Neural cell (in vitro differentiated cells): ENCODE measurements around the gene NAGLU. TPM values are rescaled to one million over a fixed set of nuclear protein-coding genes. Genes with fewer than 3 reads are reported as not detected.
"Not testable (repeated sequence)": the region's sequence is repeated elsewhere in the genome, so short reads cannot be mapped to it uniquely, and the experiment has no call there.

Experiments used
- H2AFZ ChIP-seq: fragments of 200-600, 300-800 bp; sonication (generic), shearing (Covaris generic); 2 replicates; pipeline ENCODE4 v1.6.0; 2014; ENCODE audit warnings: low read depth, mild to moderate bottlenecking, antibody characterized with exemption, low read length, moderate library complexity
- H3F3A ChIP-seq: fragments of 200-600 bp; shearing (Covaris generic); 2 replicates; pipeline ENCODE4 v1.6.1; 2016; ENCODE audit warnings: mild to moderate bottlenecking, moderate library complexity, mixed read lengths, antibody characterized with exemption, low read length; ENCODE audit not compliant: insufficient read depth, poor library complexity, severe bottlenecking
- H3K27ac ChIP-seq: fragments of 200-600, 300-800 bp; sonication (generic), shearing (Covaris generic); 2 replicates; pipeline ENCODE4 v1.5.1; 2014; ENCODE audit warnings: mild to moderate bottlenecking, low read length, moderate library complexity
- H3K27me3 ChIP-seq: fragments of 300-800, 200-600 bp; sonication (generic), shearing (Covaris generic); 2 replicates; pipeline ENCODE4 v1.6.0; 2014; ENCODE audit warnings: mild to moderate bottlenecking, low read depth, low read length, moderate library complexity; ENCODE audit not compliant: insufficient read depth
- H3K36me3 ChIP-seq: fragments of 300-800, 200-600 bp; sonication (generic), shearing (Covaris generic); 2 replicates; pipeline ENCODE4 v1.5.1; 2014; ENCODE audit warnings: mild to moderate bottlenecking, antibody characterized with exemption, low read length, moderate library complexity; ENCODE audit not compliant: insufficient read depth
- H3K4me2 ChIP-seq: fragments of 300-800, 200-600 bp; sonication (generic), shearing (Covaris generic); 2 replicates; pipeline ENCODE4 v1.6.0; 2014; ENCODE audit warnings: mild to moderate bottlenecking, low read length
- H3K4me3 ChIP-seq: fragments of 300-800, 200-600 bp; sonication (generic), shearing (Covaris generic); 2 replicates; pipeline ENCODE4 v1.5.1; 2014; ENCODE audit warnings: mild to moderate bottlenecking, low read length, moderate library complexity
- H3K79me2 ChIP-seq: fragments of 200-600 bp; shearing (Covaris generic); replicated peaks from 2 replicates; pipeline ENCODE4 v1.6.0; 2014; ENCODE audit warnings: mild to moderate bottlenecking, low read length, moderate library complexity; ENCODE audit not compliant: insufficient read depth
- H3K9ac ChIP-seq: fragments of 300-800, 200-600 bp; sonication (generic), shearing (Covaris generic); 2 replicates; pipeline ENCODE4 v1.6.1; 2016; ENCODE audit warnings: mild to moderate bottlenecking, low read length, mixed read lengths
- H3K9me2 ChIP-seq: fragments of 200-600 bp; shearing (Covaris generic); 2 replicates; pipeline ENCODE4 v1.6.1; 2016; ENCODE audit warnings: mild to moderate bottlenecking, low read length, mixed read lengths; ENCODE audit not compliant: insufficient read depth
- H3K9me3 ChIP-seq: fragments of 200-600, 300-800 bp; sonication (generic), shearing (Covaris generic); 2 replicates; pipeline ENCODE4 v1.6.1; 2016; ENCODE audit warnings: mild to moderate bottlenecking, mixed run types, low read length, moderate library complexity, mixed read lengths
- H4K20me1 ChIP-seq: fragments of 200-600 bp; shearing (Covaris generic); 2 replicates; pipeline ENCODE4 v1.6.1; 2016; ENCODE audit warnings: mild to moderate bottlenecking, mixed run types; ENCODE audit not compliant: insufficient read depth
- EP300 ChIP-seq: fragments of 450-650 bp; conservative IDR thresholded peaks from 2 replicates; pipeline ENCODE4 v1.6.1; 2014; ENCODE audit warnings: antibody characterized with exemption, mild to moderate bottlenecking, moderate library complexity; ENCODE audit not compliant: poor library complexity, severe bottlenecking
- EZH2 ChIP-seq: fragments of 200-600, 300-800 bp; shearing (Covaris generic), sonication (generic); IDR thresholded peaks from 2 replicates; pipeline ENCODE4 v1.6.1; 2014; ENCODE audit warnings: antibody characterized with exemption, low read length, borderline replicate concordance, mild to moderate bottlenecking; ENCODE audit not compliant: insufficient read depth, poor library complexity, severe bottlenecking
- MXI1 ChIP-seq: fragments of 450-650 bp; conservative IDR thresholded peaks from 2 replicates; pipeline ENCODE4 v1.6.1; 2014; ENCODE audit warnings: antibody characterized with exemption, mild to moderate bottlenecking; ENCODE audit not compliant: poor library complexity, severe bottlenecking
- POLR2AphosphoS5 ChIP-seq: IDR thresholded peaks from 2 replicates; pipeline ENCODE4 v1.6.1; 2012
- RAD21 ChIP-seq: fragments of 450-650 bp; conservative IDR thresholded peaks from 2 replicates; pipeline ENCODE4 v1.6.1; 2014; ENCODE audit warnings: antibody characterized with exemption, mild to moderate bottlenecking, moderate library complexity
- SMC3 ChIP-seq: fragments of 450-650 bp; conservative IDR thresholded peaks from 2 replicates; pipeline ENCODE4 v1.6.1; 2014; ENCODE audit warnings: antibody characterized with exemption, mild to moderate bottlenecking, moderate library complexity; ENCODE audit not compliant: poor library complexity
- TAF1 ChIP-seq: IDR thresholded peaks from 2 replicates; pipeline ENCODE4 v1.6.1; 2012; ENCODE audit warnings: low read depth
- polyA plus RNA-seq: library from polyadenylated mRNA; depleted of rRNA; stranded (reverse); fragments of >200 nt; gene quantifications from 2 replicates; pipeline ENCODE4 v1.2.3, GENCODE V29; 2014
- TF ChIP-seq, protein P1 (sequence below): IDR thresholded peaks from 2 replicates; pipeline ENCODE4 v1.6.1; 2012; ENCODE audit warnings: borderline replicate concordance
- TF ChIP-seq, protein P2 (sequence below): fragments of 450-650 bp; IDR thresholded peaks from 2 replicates; pipeline ENCODE4 v1.5.1; 2014; ENCODE audit warnings: antibody characterized with exemption, mild to moderate bottlenecking, moderate library complexity; ENCODE audit not compliant: poor library complexity, severe bottlenecking

The NAGLU gene
- polyA plus RNA-seq, 1 donor from 2014 or later, result 12.1 TPM

DNA sequence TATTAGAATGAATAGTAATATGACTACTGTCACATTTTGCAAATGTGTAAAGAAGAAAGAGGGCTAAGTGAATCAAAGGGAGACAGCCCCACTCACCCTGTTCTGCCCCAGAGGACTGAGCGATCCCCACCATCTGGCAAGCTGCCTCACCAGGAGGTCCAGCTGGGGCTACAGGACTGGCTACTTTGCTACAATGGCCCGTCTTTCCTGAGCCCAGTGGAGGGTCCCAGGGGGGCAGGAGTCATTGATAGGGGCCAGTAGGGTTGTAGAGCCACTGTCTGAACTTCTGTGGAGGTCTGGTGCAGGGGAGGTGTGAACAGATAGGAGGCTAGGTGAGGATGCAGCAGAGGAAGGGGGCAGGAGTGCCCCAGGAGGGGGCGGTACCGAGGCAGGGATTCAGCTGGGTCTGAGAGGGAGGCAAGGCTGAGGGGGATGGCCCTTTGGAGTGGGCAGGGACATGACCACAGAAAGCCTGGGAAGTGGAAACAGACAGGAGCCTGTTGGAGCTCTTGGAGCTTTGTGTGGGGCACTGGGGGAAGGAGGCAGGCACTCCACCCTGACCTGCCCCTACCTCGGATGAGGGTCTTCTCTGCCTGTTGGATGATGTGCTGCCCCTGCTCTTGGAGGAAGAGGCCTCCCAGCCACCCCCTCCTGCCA is 20.0 kb downstream of the NAGLU start:
- not testable (repeated sequence) for H3K4me2 ChIP-seq, H3K4me3 ChIP-seq, H3K79me2 ChIP-seq, H3K27me3 ChIP-seq, H3F3A ChIP-seq, H3K9me3 ChIP-seq, H4K20me1 ChIP-seq, H2AFZ ChIP-seq, H3K9me2 ChIP-seq, H3K9ac ChIP-seq, H3K36me3 ChIP-seq, H3K27ac ChIP-seq

DNA sequence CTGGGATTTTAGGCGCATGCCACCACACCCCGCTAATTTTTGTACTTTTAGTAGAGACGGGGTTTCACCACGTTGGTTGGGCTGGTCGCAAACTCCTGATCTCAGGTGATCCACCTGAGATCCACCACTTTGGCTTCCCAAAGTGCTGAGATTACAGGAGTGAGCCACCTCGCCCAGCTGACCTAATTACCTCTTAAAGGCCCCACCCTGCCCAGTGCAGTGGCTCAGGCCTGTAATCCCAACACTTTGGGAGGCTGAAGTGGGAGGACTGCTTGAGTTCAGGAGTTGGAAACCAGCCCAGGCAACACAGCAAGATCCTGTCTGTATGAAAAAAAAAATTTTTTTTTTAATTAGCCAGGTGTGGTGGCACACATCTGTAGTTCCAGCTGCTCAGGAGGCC is 23.0 kb downstream of the NAGLU start:
- TF ChIP-seq, protein P1, sequence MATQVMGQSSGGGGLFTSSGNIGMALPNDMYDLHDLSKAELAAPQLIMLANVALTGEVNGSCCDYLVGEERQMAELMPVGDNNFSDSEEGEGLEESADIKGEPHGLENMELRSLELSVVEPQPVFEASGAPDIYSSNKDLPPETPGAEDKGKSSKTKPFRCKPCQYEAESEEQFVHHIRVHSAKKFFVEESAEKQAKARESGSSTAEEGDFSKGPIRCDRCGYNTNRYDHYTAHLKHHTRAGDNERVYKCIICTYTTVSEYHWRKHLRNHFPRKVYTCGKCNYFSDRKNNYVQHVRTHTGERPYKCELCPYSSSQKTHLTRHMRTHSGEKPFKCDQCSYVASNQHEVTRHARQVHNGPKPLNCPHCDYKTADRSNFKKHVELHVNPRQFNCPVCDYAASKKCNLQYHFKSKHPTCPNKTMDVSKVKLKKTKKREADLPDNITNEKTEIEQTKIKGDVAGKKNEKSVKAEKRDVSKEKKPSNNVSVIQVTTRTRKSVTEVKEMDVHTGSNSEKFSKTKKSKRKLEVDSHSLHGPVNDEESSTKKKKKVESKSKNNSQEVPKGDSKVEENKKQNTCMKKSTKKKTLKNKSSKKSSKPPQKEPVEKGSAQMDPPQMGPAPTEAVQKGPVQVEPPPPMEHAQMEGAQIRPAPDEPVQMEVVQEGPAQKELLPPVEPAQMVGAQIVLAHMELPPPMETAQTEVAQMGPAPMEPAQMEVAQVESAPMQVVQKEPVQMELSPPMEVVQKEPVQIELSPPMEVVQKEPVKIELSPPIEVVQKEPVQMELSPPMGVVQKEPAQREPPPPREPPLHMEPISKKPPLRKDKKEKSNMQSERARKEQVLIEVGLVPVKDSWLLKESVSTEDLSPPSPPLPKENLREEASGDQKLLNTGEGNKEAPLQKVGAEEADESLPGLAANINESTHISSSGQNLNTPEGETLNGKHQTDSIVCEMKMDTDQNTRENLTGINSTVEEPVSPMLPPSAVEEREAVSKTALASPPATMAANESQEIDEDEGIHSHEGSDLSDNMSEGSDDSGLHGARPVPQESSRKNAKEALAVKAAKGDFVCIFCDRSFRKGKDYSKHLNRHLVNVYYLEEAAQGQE, result no peak
- TF ChIP-seq POLR2AphosphoS5, result no peak
- no peak for TF ChIP-seq MXI1
- TF ChIP-seq RAD21, result no peak
- TF ChIP-seq TAF1, result no peak
- TF ChIP-seq, protein P2, sequence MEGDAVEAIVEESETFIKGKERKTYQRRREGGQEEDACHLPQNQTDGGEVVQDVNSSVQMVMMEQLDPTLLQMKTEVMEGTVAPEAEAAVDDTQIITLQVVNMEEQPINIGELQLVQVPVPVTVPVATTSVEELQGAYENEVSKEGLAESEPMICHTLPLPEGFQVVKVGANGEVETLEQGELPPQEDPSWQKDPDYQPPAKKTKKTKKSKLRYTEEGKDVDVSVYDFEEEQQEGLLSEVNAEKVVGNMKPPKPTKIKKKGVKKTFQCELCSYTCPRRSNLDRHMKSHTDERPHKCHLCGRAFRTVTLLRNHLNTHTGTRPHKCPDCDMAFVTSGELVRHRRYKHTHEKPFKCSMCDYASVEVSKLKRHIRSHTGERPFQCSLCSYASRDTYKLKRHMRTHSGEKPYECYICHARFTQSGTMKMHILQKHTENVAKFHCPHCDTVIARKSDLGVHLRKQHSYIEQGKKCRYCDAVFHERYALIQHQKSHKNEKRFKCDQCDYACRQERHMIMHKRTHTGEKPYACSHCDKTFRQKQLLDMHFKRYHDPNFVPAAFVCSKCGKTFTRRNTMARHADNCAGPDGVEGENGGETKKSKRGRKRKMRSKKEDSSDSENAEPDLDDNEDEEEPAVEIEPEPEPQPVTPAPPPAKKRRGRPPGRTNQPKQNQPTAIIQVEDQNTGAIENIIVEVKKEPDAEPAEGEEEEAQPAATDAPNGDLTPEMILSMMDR, result no peak
- TF ChIP-seq SMC3, result no peak
- no peak for TF ChIP-seq EP300
- no peak for TF ChIP-seq EZH2
- no peaks in the 10 kb centered on the region for H3K36me3 ChIP-seq
- H4K20me1 ChIP-seq, result no peaks in the 10 kb centered on the region
- H3K9ac ChIP-seq, result no peak overlapping the region
- no peaks in the 10 kb centered on the region for H3K9me3 ChIP-seq
- peaks cover 10% of the 10 kb centered on the region for H3K79me2 ChIP-seq
- no peak overlapping the region for H3K27ac ChIP-seq
- H3K4me3 ChIP-seq, result no peak overlapping the region
- H3F3A ChIP-seq, result no peaks in the 10 kb centered on the region
- no peak overlapping the region for H2AFZ ChIP-seq
- no peaks in the 10 kb centered on the region for H3K9me2 ChIP-seq
- no peak overlapping the region for H3K4me2 ChIP-seq
- no peaks in the 10 kb centered on the region for H3K27me3 ChIP-seq

DNA sequence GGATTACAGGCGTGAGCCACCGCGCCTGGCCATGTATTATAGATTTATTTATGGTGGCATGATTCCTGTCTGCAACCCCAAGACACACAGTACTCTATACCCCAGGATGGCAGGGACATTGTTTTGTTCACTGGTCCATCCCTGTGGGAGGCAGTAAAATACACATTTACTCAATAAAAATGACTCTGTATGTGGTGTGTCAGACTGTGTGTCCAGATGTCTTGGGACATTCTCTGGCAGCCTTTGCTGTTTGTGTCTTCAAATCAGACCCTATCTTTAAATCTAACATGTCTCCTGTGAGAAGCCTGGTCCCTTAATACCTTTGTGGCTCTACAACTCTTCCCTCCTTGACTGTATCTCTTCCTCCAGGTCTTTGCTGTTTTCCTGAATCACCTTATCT is 24.2 kb downstream of the NAGLU start:
- TF ChIP-seq, protein P1, result no peak
- TF ChIP-seq SMC3 (no peak), EP300 (no peak), TAF1 (no peak), POLR2AphosphoS5 (no peak), MXI1 (no peak), RAD21 (no peak), EZH2 (no peak)
- Histone ChIP-seq H3K4me2 (no peak overlapping the region), H3K27ac (no peak overlapping the region), H3F3A (no peaks in the 10 kb centered on the region), H4K20me1 (no peaks in the 10 kb centered on the region), H3K27me3 (no peaks in the 10 kb centered on the region), H3K9me3 (no peaks in the 10 kb centered on the region), H3K36me3 (no peaks in the 10 kb centered on the region), H3K79me2 (peaks cover 10% of the 10 kb centered on the region), H3K9ac (no peak overlapping the region), H3K9me2 (no peaks in the 10 kb centered on the region), H3K4me3 (no peak overlapping the region), H2AFZ (no peak overlapping the region)
